OCI-LY1 (cell line): ENCODE data around the gene ZSWIM3.

Experiments used
- EZH2 ChIP-seq: fragments of 200-600 bp; sonication (generic), shearing (Covaris generic); IDR thresholded peaks from 2 replicates; pipeline ENCODE4 v1.8.0; 2017; ENCODE audit warnings: borderline replicate concordance, mixed run types, mild to moderate bottlenecking, antibody characterized with exemption, low read length, moderate library complexity, mixed read lengths
- TF ChIP-seq, protein P1 (sequence below): fragments of 200-600 bp; sonication (generic), shearing (Covaris generic); IDR thresholded peaks from 2 replicates; pipeline ENCODE4 v1.5.1; 2017; ENCODE audit warnings: mild to moderate bottlenecking, antibody characterized with exemption, low read length, moderate library complexity, mixed read lengths

DNA sequence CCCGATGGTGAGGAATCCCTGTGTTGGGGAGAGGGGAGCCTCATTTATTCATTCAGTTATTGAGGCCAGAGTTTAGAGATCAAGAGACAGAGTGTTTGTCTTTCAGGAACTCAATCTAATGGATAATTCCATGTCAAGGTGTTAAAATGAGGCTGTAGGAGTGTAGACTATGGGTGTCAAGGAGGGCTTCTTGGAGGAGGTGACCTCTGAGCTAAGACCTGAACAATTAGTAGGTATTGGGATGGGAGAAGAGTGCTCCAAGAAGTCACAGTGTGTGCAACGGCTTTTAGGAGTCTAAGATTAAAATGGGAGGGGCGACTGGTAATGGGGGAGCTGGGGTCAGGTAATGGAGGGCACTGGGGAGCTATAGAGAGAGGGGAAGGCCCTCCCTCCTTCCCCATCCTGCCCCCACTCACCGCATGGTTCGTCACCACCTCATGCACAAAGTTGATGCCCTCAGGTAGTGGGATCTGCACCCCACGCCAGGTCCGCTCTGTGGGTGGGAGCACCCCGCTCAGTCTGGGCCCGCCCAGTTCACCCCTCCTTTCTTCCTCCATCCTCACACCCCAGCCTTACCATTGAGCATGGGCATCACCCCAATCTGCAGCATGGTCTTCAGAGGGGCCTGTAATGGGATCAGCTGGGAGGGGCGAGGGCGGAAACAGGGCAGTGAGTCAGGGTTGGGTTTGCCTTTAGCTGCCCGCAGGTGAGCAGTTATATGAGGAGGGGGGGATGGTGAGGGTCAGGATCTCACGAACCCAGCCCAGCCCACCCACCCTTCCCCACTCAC lies 41.8 kb downstream of the ZSWIM3 start:
- TF ChIP-seq, protein P1, sequence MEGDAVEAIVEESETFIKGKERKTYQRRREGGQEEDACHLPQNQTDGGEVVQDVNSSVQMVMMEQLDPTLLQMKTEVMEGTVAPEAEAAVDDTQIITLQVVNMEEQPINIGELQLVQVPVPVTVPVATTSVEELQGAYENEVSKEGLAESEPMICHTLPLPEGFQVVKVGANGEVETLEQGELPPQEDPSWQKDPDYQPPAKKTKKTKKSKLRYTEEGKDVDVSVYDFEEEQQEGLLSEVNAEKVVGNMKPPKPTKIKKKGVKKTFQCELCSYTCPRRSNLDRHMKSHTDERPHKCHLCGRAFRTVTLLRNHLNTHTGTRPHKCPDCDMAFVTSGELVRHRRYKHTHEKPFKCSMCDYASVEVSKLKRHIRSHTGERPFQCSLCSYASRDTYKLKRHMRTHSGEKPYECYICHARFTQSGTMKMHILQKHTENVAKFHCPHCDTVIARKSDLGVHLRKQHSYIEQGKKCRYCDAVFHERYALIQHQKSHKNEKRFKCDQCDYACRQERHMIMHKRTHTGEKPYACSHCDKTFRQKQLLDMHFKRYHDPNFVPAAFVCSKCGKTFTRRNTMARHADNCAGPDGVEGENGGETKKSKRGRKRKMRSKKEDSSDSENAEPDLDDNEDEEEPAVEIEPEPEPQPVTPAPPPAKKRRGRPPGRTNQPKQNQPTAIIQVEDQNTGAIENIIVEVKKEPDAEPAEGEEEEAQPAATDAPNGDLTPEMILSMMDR, result no peak
- no peak for TF ChIP-seq EZH2
